K562 treated with DMSO at 1 percent for 24 hours (cell line): ENCODE measurements around the gene OR6K6. TPM values are rescaled to one million over a fixed set of nuclear protein-coding genes. Genes with fewer than 3 reads are reported as not detected.

Experiments used
- total RNA-seq: library from RNA; unstranded; fragments of 300-600 nt; gene quantifications from 2 replicates; pipeline ENCODE4 v1.2.3, GENCODE V29; 2022; ENCODE audit warnings: low read depth; ENCODE audit not compliant: insufficient read depth

OR6K6 gene, protein sequence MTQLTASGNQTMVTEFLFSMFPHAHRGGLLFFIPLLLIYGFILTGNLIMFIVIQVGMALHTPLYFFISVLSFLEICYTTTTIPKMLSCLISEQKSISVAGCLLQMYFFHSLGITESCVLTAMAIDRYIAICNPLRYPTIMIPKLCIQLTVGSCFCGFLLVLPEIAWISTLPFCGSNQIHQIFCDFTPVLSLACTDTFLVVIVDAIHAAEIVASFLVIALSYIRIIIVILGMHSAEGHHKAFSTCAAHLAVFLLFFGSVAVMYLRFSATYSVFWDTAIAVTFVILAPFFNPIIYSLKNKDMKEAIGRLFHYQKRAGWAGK
- not detected in 2 replicates for total RNA-seq

DNA sequence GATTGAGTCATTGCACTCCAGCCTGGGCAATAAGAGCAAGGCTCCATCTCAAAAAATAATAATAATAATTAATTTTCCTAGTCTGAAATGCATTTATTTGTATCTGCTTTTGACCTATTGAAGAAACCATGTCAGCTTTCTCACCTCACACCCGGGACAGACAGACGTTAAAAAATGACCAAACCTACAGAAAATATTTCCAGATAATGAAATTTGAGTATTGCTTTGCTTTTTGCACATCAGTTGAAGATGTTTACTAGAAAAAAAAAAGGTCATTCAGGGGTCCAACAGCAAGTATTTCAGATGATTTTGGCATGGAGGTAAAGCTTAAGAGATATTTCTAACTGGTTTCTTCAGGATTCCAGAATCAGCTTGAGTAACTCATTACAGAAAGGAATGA lies at the start of gene OR6K6:
Gene OR6K6, plus strand, starts transcription at position 301 of the 400 bp plus-strand sequence. CDS start 168 bp downstream, outside the sequence.

DNA sequence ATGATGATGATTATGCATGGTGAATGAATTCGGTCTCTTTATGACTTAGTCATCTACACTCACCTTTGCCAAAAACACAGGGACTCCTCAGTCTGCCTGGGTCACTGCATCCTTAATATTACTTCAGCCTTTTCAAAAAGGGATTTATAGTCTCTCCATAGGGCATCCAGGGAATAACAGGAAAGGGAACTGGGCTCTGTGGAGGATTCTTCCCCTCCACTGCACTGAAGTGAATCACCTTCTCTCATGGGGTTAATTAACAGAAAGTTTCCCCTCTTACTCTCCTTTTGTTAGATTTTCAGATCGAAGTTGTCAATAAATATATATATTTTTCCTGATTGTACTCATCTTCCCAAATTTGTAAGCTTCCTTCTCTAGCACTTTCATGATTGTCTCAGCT lies 33.9 kb upstream of the OR6K6 start, which contains the start of gene OR6K3:
Gene OR6K3, minus strand, starts transcription at position 101 of the 400 bp plus-strand sequence. CDS start 2,605 bp downstream, outside the sequence.

DNA sequence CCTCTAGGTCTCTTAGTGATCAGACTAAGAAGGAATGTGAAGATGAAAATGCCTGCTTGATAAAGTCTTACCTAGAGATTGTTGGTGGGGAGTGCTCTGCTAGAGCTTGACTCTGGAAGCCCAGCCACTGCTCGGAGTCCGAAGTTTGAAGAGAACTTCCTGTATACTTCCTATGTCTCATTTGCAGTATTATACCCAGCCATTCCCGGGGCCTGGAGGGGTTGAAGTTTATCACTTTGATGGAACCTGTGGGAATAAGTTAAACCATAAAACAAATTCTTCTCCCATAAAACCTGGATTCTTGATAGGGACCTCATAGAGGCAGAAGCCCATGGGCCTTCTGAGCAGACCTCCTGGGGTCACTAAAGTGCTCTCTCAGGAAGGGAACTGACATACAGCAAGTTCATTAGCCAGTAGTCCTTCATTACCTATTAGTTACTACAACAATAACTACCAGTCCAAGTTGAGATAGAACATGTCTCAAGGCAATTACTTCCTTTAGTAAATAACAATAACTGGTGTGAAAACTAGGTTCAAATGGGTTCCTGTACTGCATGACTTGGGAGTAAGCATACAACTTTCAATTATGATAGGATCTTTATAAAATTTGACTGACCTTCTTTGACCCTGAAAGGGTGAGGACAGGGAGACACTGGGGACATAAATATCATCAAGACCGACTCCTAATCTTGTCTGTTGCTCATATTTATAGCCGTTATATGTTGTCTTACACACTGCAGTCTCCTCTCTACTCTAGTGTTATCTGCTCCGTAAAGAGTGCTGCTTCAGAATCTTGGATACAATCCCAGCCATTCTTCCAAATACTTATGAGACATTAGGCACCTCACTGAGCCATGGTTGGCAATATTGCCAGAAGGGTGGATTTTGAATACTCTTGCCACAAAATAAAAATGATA lies 17.7 kb downstream of the OR6K6 start, which contains the start of gene OR6N1:
Gene OR6N1, minus strand, starts transcription at position 246 of the 917 bp plus-strand sequence. CDS start 5,513 bp downstream, outside the sequence.

DNA sequence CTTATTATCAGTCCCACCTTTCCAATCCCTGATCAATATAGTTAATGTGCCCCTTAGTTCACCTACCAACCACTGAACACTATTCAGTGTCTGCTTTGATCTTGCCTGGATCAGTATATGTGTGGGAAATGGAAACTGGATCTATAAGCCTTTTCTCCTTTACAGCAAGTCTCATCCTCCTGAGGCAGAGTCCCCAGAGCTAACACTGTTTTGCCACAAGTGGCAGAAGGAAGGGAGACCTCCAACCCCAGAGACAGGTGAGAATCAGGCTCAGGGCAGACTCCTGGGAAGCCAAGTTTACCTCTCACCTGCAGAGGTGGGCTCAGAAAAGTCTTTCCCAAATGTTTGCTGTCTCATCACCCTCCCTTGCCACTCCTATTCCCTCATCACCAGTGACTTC lies 26.6 kb downstream of the OR6K6 start, which contains the start of gene OR6N2:
Gene OR6N2, minus strand, starts transcription at position 101 of the 400 bp plus-strand sequence. CDS start 3,569 bp downstream, outside the sequence.

Other genes with a start within 250 kb of the OR6K6 start
- gene OR6Y1, start 200.3 kb upstream of the OR6K6 start, total RNA-seq: not detected in 2 replicates
- not detected in 2 replicates for gene OR6P1, start 184.1 kb upstream of the OR6K6 start, total RNA-seq
- not detected in 2 replicates for gene OR10X1, start 174.8 kb upstream of the OR6K6 start, total RNA-seq
- 0.10 and 0.24 TPM in 2 replicates for gene OR10Z1, start 149.5 kb upstream of the OR6K6 start, total RNA-seq
- gene SPTA1, start 68.0 kb upstream of the OR6K6 start, total RNA-seq: 11.0 and 19.1 TPM in 2 replicates
- gene OR6K2, start 54.1 kb upstream of the OR6K6 start, total RNA-seq: not detected in 2 replicates
- gene OR6K3, start 34.0 kb upstream of the OR6K6 start, total RNA-seq: not detected in 2 replicates
- not detected in 2 replicates for gene OR6N1, start 17.5 kb downstream of the OR6K6 start, total RNA-seq
- not detected in 2 replicates for gene OR6N2, start 26.5 kb downstream of the OR6K6 start, total RNA-seq
- not detected in 2 replicates for gene MNDA, start 76.6 kb downstream of the OR6K6 start, total RNA-seq
- gene PYHIN1, start 176.8 kb downstream of the OR6K6 start, total RNA-seq: not detected in 2 replicates